UCSD-AML1 (cell line): ENCODE data around the gene ARHGAP31.
"Not testable (repeated sequence)": the region's sequence is repeated elsewhere in the genome, so short reads cannot be mapped to it uniquely, and the experiment has no call there.

Experiments used
- DNase-seq: peaks from one replicate; lab custom pipeline; 2025; ENCODE audit not compliant: unreplicated experiment; lab: John Stamatoyannopoulos, UW

ARHGAP31 gene

DNA sequence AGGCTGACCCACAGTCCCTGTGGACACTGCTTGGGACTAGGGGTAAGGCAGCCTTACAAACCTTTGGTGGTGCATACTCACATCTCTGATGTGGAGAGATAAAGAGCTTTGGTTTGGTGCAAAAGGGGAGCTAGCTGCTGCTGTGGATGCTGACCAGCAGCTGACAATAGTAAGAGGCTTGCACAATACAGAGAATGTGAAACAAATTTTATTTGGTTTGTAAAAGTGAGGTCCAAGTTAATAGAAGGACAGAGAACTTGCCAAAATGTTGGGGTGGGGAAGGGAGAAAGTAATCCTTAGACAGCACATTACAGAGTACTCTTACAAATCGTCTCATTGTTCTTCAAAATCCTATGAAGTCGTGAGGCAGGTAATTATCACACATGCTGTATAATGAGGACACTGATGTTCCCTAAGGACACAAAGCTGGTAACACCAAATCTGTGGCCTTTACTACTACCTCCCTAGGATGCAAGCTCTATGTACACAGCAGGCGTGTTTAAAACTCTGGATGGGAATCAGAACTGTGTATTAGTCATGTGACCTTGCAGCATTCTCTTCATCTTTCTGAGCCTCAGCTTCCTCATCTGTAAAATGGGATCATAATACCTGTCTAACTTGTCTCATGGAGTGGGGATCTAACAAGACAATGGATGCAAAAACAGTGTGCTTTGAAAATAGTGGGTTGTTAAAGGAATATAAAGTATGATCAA is 21.6 kb downstream of the ARHGAP31 start:
- no peak for DNase-seq

DNA sequence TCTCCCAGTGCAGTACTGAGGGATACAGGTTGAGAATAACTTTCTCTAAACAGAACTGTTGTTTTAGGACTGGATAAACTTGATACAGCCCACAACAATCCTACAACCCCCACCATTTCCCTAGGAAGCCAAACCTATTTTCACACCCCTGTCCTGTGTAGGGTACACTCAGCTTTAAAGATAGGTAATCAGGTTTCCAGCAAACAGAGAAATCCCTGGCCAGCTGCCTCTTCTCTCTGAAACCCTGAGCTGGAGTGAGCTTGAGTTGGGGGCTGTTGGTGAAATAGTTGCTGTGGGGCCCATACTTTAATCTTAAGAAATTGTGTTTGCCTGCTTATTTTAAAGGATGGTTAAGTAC is 22.1 kb downstream of the ARHGAP31 start:
- DNase-seq = no peak

DNA sequence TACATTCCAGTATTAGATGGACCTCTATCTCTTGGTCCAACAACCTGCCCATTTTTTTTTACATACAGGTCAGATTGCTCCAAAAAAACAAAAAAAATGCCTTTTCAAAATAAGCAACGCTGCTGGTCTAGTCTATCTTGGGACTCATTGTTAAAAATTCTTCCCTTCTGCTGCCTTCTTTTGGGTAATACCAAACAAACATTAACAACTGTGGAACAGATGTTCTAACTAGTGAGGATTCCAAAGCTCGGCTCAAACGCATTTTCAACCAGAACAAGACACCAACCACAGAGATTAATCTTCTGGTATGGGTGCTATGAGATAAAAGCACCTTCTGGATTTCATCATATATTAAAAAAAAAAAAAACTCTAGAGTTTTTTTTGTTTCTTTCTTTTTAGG is 24.7 kb downstream of the ARHGAP31 start:
- no peak for DNase-seq

DNA sequence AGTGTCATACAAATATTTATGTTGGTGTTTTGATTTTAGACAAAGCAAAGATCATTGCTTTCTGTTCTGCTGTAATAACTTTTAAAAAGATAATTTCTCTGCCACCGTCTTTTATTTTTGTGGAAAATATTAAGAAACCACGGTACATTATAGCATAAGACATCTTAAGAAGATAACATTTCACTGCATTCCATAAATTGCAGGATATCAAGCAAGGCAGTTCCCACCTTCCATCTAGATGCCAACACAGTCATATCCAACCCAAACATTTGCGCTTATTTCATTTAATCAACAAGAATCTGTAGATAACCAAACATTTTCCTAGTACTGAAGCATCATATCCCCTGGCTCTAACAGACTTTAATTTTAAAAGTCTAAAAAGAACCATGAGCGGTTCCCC is 25.1 kb downstream of the ARHGAP31 start:
- DNase-seq = no peak

DNA sequence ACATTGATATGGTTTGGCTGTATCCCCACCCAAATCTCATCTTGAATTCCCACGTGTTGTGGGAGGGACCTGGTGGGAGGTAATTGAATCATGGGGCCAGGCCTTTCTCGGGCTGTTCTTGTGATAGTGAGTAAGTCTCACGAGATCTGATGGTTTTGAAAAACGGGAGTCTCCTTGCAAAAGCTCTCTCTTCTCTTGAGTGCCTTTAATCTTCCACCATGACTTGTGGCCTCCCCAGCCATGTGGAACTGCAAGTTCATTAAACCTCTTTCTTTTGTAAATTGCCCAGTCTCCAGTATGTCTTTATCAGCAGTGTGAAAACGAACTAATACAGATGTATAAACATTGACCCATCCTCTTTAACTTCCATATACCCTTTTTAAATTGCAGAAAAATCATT is 26.6 kb downstream of the ARHGAP31 start:
- DNase-seq = not testable (repeated sequence)

DNA sequence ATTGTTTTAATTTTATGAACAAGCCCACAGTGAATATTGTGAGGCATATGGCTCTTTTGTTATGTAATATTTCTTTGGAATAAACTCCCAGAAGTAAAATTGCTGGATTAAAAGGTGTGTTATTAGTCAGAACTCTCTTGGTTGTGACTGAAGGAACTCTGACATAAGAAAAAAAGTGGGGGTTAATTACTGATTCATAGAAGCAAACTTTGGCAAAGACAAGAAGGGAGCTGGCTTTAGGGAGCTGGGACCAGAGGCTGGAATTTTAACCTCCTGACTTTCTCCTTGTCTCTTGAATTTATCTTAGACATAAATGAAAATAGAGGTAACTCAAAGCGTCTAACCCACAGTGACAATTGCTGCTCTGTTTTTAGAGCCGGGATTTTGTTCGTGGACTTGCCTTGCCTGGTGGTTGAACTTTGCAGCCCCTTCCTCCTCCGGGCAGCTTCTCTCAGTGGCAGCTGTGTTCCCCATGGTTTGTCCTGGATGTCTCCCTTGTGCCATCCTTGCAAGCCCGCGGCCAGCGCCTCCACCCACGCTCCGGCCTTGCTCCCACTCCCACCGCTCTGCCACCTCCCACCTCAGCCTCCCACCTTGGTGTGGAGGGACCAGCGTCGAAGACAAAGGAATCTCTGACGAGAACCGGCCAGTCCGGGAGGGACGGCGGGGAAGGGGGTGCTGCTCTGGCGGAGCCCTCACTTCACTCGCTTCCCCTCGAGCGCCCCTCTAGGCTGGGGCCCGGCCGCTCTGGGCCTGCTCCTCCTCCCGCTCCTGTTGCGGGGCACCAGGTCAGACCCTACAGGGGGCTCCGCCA is 28.0 kb downstream of the ARHGAP31 start:
- DNase-seq = no peak

DNA sequence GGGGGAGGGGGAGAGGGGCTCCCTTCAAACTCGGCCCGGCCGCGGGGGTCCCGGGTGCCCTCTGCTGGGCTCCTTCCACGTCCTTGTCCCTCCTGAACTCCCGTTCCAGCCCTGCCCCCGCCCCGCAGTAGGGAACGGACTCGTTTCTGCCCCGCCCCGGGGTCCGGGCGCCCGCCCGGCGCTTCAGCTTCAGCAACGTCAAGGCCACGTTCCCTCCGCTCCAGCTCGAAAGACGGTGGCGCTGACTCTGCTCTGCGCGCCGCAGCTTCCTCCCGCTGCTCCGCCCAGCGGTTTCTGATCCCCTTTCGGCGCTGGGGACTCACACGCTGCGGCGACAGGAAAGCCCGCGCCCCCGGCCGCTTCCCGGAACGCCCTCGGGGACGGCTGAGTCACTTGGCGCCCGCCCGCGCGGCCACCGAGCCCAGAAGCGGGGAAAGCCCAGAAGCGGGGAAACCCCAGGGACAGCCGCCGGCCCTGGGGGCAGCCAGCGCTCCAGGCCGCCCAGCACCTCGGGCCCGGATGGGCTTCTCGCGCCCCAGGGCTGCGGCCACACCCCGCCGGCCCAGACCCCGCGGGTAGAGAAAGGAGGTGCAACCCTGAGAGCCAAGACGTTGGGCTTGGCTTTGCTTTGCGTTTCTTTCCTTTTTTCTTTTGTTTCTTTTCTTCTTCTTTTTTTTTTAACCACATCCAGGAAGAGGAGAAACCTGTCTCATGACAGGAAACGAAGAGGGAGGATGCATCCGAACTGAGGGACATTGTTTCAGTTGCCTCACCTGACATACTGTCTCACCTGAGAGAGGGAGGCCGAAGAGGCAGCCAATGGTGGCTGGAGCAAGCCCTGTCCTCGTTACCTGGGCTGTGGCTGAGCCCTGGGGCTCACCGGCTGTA is 28.9 kb downstream of the ARHGAP31 start:
- DNase-seq = peak; percentile 94

DNA sequence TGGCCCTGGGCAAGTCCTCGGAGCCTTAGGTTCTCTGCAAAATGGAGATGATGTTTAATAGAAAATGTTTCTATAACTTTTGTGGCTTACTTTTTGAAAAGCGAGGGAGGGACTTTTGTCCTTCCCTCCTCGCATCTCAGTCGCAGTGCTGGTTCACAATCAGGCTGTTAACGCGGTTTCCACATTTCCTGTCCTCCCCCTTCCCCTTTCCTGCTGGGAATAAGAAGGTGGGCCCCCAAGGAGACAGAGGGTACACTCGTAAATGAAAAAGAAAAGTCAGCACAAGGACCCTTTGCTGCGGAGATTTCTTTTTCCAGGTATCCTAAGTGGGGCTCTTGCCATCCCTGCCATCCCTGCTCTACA is 29.5 kb downstream of the ARHGAP31 start:
- peak; percentile 49 for DNase-seq

DNA sequence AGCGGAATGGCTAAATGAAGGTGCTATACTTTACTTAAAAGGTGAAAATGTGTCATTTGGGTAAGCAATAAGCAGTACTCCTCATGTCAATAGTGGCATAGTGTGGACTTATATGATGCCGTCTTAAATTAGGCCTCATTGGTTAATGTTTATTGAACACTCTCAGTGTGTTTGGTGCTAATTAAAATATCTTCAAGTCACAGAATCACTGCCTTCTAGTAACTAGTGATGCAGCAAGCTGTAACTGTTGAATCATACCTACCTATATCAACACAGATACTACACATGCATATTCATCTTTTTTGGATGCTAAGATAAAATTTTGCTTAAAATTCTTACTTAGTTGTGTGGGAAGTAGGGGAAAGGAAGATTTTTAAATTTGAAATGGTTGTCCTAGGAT is 30.7 kb downstream of the ARHGAP31 start:
- no peak for DNase-seq

DNA sequence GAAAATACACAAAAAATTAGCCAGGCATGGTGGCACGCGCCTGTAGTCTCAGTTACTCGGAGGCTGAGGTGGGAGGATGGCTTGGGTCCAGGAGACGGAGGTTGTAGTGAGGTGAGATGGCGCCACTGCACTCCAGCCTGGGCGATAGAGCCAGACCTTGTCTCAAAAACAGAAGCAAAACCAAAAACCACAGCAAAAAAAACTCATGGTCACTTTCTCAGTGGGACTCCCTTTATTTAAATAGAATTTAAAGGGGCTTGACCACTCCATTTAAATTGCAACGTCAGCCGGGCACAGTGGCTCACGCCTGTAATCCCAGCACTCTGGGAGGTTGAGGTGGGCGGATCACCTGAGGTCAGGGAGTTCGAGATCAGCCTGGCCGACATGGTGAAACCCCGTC is 32.8 kb downstream of the ARHGAP31 start:
- DNase-seq = no peak

DNA sequence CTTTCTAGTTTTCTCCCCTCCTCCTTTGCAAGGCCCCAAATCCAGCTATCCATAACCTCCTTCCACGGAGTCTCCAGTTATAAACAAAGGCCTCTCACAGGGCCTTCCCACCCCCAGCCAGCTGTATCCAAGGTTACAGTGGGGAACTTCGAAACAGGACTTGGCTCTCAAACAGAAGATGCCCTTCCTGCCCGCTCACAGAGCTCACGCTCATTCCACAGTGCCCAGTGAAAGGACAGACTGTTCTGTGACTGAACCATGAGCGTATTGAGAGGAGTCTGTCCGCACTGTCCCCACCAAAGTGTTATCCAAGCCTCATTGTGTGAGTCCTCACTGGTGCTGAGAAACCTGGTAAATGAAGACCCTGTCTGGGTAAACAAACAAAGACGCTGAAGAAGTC is 35.4 kb downstream of the ARHGAP31 start:
- DNase-seq = no peak

DNA sequence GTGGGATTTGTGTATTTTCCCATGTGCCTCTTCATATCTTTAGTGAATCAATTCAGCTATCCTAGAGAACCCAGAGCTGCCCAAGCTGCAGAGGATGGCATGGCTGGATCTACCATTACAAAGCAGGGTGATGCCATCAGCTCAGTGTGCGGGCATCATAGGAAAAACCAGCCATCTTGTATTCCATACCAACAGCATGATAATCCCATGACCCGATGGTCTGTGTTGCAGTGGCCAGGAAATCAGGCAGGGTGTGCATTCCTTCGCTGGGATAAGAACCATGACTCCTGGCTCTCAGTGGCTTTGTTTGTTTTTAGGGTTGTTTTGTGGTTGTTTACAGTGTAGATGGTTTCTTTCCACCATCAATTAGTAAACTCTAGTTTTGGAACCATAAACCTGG is 36.0 kb downstream of the ARHGAP31 start:
- no peak for DNase-seq

DNA sequence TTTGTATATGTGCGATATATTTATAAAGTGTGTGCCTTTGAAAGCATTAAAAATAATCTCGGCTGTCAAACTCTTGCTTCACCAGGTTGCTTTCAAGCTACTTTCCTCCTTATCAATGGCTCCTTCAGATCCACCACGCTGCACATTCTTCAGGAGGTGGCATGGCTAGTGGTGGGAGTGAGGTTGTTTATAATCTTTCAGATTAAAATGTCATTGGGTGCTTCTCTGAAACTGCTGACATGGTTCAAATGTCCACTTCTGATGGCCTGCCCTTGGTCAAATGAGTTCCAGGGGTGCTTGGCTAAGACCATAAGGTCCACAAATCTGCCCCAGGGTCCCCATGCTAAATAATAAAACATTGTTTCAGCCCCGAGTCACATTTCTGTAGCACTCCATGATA is 36.7 kb downstream of the ARHGAP31 start:
- no peak for DNase-seq

DNA sequence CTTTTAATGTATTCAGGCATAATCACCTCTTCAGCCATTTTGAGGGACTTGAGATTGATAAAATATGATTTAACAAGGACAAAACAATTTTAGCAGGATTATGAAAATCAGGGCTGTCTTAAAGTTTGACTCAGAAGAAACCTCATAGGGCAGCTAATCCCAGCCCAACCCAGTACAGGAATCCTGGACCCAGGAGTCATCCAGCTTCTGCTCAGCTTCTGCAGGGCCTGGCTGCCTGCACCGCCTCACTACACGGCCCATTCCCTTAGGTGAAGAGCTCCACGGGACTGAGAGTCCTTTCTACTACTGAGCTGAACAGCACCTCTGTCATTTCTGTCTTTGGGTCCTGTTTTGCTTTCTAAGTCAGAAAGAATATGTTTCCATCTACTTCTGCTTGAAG is 37.5 kb downstream of the ARHGAP31 start:
- no peak for DNase-seq

DNA sequence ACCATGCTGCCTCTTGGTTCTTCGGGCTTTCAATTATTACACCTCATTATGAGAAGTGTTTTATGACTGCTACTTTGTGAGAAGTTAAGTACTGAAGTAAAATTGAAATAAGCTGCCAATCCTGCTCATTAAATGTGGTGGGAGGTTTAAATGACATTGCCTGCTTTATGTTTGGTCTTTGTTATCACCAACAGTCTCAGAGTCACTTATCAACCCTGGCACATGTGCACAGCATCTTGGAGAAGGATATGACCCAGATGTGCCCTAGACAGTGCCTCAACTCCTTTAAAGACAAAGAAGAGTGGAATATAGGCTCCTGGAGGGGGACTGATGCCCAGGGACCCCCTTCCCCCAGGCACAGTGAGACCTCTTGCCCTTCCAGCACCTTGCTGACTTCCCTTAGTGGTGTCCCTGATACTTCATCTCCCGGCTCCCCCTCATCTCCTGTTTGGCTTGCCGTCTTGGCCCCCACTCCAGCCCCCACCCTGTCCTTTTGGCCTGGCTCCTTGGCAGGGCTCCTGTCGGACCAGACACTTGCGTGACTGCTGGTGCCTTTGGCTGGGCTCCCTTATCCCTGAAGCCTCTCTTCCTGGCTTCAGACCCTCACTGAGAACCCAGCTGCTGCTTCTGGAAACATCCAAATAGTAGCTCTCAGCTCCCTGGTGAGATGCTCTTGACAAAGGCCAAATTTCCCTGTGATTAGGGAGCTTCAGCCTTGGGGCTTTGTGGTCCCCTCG is 39.8 kb downstream of the ARHGAP31 start:
- DNase-seq = no peak

DNA sequence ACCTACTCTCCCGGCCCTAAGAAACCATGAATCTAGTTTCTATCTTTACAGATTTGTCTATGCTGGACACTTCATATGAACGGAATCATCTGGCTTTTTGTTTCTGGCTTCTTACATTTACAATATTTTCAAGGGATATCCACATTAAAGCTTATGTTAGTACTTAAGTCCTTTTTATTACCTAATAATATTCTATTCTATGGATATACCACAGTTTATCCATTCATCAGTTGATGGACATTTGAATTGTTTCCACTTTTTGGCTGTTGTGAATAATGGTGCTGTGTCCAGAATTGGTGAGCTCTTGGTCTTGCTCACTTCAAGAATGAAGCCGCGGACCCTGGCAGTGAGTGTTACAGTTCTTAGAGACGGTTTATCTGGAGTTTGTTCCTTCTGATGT is 42.6 kb downstream of the ARHGAP31 start:
- DNase-seq = no peak

DNA sequence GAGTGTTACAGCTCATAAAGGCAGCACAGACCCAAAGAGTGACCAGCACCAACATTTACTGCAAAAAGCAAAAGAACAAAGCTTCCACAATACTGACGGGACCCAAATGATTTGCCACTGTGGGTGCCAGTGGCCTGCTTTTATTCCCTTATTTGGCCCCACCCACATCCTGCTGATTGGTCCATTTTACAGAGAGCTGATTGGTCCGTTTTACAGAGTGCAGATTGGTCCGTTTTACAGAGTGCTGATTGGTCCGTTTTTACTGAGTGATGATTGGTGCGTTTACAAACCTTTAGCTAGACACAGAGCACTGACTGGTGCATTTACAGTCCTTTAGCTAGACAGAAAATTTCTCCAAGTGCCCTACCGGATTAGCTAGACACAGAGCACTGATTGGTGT is 43.2 kb downstream of the ARHGAP31 start:
- not testable (repeated sequence) for DNase-seq

DNA sequence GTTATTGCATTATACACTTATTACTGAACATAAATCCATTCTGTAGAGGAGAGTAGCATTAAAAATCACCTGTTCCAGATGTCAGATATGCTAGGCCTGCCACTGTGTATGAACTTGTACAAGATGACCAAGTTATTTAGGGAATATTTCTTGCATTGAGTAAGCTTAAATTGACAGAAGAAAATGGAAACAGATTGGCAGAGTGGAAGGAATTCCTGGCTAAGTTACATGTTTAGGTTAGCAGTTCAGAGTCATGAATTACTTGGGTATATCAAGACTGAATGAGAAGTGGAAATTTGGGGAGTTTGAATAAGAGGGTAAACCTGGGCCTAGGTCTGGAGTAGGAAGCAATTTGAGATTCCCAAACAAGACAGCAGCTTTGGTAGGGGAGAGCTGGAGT is 44.6 kb downstream of the ARHGAP31 start:
- DNase-seq = no peak

DNA sequence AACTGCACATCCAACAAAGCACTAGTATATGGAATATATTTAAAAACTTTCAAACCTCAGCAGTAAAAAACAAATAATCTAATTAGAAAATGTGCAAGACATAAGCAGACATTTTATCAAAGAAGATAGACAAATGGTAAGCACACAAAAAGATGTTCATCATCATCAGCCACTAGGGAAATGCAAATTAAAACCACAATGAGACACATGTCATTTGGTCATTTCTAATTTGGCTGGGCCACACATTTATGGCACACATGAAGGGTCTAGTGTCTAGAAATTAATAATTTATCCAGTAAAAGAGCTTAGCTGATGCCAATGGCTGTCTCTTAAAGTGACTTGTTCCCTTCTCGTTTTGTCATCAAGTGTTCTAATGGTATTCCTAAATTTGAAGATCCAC is 45.8 kb downstream of the ARHGAP31 start:
- no peak for DNase-seq

DNA sequence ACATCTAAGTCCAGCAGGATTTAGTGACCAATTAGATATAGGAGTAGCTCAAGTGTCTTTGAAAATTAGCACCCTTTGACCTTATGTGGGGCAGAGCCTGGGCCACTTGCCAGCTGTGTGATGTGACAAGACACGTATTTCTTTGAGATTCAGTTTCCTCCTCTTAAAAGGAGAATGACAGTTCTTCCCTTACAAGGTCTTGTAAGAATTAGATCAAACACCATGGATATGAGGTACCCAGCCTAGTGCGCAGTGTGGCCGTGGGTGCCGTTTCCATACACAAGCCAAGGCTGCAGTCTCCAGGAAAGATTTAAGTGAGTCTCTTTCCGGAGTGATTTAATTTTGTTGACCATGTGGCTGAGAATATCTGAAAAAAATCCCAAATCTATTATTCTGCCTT is 46.3 kb downstream of the ARHGAP31 start:
- no peak for DNase-seq

DNA sequence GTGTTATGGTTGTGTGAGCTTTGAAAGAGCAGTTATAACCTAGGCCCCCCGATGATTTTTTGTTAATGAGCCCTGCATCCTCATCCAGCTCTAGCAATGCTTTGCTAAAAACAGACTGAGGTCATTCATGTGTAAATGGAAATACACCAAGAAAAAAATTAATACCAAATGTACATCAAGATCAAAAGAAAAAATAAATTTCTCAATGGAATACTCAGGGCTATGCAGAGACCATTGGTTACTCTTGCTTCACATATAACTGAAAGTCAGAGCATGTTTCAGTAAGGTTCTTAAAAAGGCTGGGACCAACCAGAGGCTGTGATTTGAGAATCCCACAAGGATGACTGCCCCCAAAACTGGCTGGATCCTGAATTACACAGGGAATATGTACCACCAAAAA is 48.0 kb downstream of the ARHGAP31 start:
- DNase-seq = no peak
